ENCODE results near the gene PCDH7.

The PCDH7 gene

GRCh38 chr4:30757357-30757756 is 37.2 kb downstream of the PCDH7 start:
- no peak overlapping the region for H3K4me3 ChIP-seq (ENCODE audit: low read depth, low read length)
- no peak for DNase-seq
- no peaks in the 10 kb centered on the region for H3K27me3 ChIP-seq
- H3K4me1 ChIP-seq = no peaks in the 10 kb centered on the region
- H3K36me3 ChIP-seq = no peaks in the 10 kb centered on the region
- no peak for TF ChIP-seq CTCF (IDR thresholded peaks at IDR 0.05; ENCODE audit: low read depth, low read length)
- H3K9me3 ChIP-seq = no peaks in the 10 kb centered on the region

- H3K36me3 ChIP-seq = no peaks in the 10 kb centered on the region
- H3K4me3 ChIP-seq (ENCODE audit: low read depth, low read length) = no peak overlapping the region
- H3K9me3 ChIP-seq = no peaks in the 10 kb centered on the region
- H3K4me1 ChIP-seq = no peaks in the 10 kb centered on the region
- no peak for TF ChIP-seq CTCF (IDR thresholded peaks at IDR 0.05; ENCODE audit: low read depth, low read length)
- H3K27me3 ChIP-seq = no peaks in the 10 kb centered on the region
- no peak for DNase-seq
Observed at GRCh38 chr4:30760551-30760950, 40.4 kb downstream of the PCDH7 start.

GRCh38 chr4:30763321-30763727 is 43.2 kb downstream of the PCDH7 start:
- Histone ChIP-seq H3K4me3 (ENCODE audit: low read depth, low read length) (no peak overlapping the region), H3K36me3 (no peaks in the 10 kb centered on the region), H3K27me3 (no peaks in the 10 kb centered on the region), H3K9me3 (no peaks in the 10 kb centered on the region), H3K4me1 (no peaks in the 10 kb centered on the region)
- no peak for TF ChIP-seq CTCF (IDR thresholded peaks at IDR 0.05; ENCODE audit: low read depth, low read length)
- DNase-seq = no peak

GRCh38 chr4:30765022-30765421 is 44.9 kb downstream of the PCDH7 start:
- no peak for TF ChIP-seq CTCF (IDR thresholded peaks at IDR 0.05; ENCODE audit: low read depth, low read length)
- no peak overlapping the region for H3K4me3 ChIP-seq (ENCODE audit: low read depth, low read length)
- H3K4me1 ChIP-seq = no peaks in the 10 kb centered on the region
- no peak for DNase-seq
- no peaks in the 10 kb centered on the region for H3K36me3 ChIP-seq
- no peaks in the 10 kb centered on the region for H3K27me3 ChIP-seq
- H3K9me3 ChIP-seq = no peaks in the 10 kb centered on the region

GRCh38 chr4:30767147-30767845 is 47.1 kb downstream of the PCDH7 start:
- no peaks in the 10 kb centered on the region for H3K9me3 ChIP-seq
- no peaks in the 10 kb centered on the region for H3K36me3 ChIP-seq
- no peak for TF ChIP-seq CTCF (IDR thresholded peaks at IDR 0.05; ENCODE audit: low read depth, low read length)
- H3K4me1 ChIP-seq = no peaks in the 10 kb centered on the region
- H3K4me3 ChIP-seq (ENCODE audit: low read depth, low read length) = no peak overlapping the region
- H3K27me3 ChIP-seq = no peaks in the 10 kb centered on the region
- DNase-seq = no peak

- H3K36me3 ChIP-seq = no peaks in the 10 kb centered on the region
- H3K4me1 ChIP-seq = no peaks in the 10 kb centered on the region
- no peak for TF ChIP-seq CTCF (IDR thresholded peaks at IDR 0.05; ENCODE audit: low read depth, low read length)
- no peaks in the 10 kb centered on the region for H3K27me3 ChIP-seq
- no peak for DNase-seq
- H3K4me3 ChIP-seq (ENCODE audit: low read depth, low read length) = no peak overlapping the region
- H3K9me3 ChIP-seq = no peaks in the 10 kb centered on the region
Observed at GRCh38 chr4:30768277-30768676, 48.1 kb downstream of the PCDH7 start.
